IMR-90 (cell line): Measurements from ENCODE around the gene UBR4. TPM values are rescaled to one million over a fixed set of nuclear protein-coding genes. Genes with fewer than 3 reads are reported as not detected.

Source experiments
- ATAC-seq: fragments of 200-7000 bp; cut with Tn5 transposase; 2 replicates; pipeline ENCODE4 v1.9.1; 2020; ENCODE audit warnings: low read depth, mild to moderate bottlenecking, moderate library complexity
- BruUV-seq: library from RNA; stranded (reverse); fragments of 400-500 nt; replicated peaks from 2 replicates; lab custom pipeline; 2021; lab: Mats Ljungman, UMichigan
- CTCF ChIA-PET: fragments of 300-600 bp; formaldehyde crosslinking; extraction: SDS; loops from one replicate; lab custom pipeline; 2021; ENCODE audit warnings: antibody characterized with exemption; lab: Yijun Ruan, JAX
- POLR2A ChIA-PET: fragments of 300-600 bp; sonication (Branson Sonifier 250); formaldehyde crosslinking; loops from one replicate; lab custom pipeline; 2022; ENCODE audit warnings: antibody characterized with exemption; ENCODE audit not compliant: unreplicated experiment; lab: Charles Lee
- DNase-seq: peaks from one replicate; pipeline ENCODE4 v3.0.0; 2013
- H2AFZ ChIP-seq: replicated peaks from 2 replicates; pipeline ENCODE3; 2013; ENCODE audit warnings: low read length, mild to moderate bottlenecking; ENCODE audit not compliant: poor library complexity
- H2AK5ac ChIP-seq: 2 replicates; pipeline ENCODE4 v1.6.1; 2013; ENCODE audit warnings: low read depth, low read length, inconsistent platforms
- H2AK9ac ChIP-seq: replicated peaks from 2 replicates; pipeline ENCODE3; 2013; ENCODE audit warnings: mild to moderate bottlenecking, low read depth, low read length, moderate library complexity; ENCODE audit not compliant: poor library complexity
- H2BK120ac ChIP-seq: 2 replicates; pipeline ENCODE4 v1.6.1; 2013; ENCODE audit warnings: low read depth, low read length, inconsistent platforms
- H2BK15ac ChIP-seq: 3 replicates; pipeline ENCODE4 v1.6.1; 2013; ENCODE audit warnings: low read depth, low read length, inconsistent platforms
- H2BK20ac ChIP-seq: 2 replicates; pipeline ENCODE4 v1.6.1; 2013; ENCODE audit warnings: low read depth, mild to moderate bottlenecking, inconsistent platforms, low read length, moderate library complexity
- H2BK5ac ChIP-seq: 2 replicates; pipeline ENCODE4 v1.6.1; 2013; ENCODE audit warnings: mild to moderate bottlenecking, low read depth, low read length, inconsistent platforms; ENCODE audit not compliant: poor library complexity, severe bottlenecking
- H3K14ac ChIP-seq: replicated peaks from 2 replicates; pipeline ENCODE4 v1.6.1; 2013; ENCODE audit warnings: low read depth, low read length, inconsistent platforms
- H3K18ac ChIP-seq: 2 replicates; pipeline ENCODE4 v1.6.1; 2013; ENCODE audit warnings: low read depth, low read length, control low read depth
- H3K23ac ChIP-seq: 2 replicates; pipeline ENCODE4 v1.6.1; 2013; ENCODE audit warnings: low read depth, low read length, inconsistent platforms
- H3K27ac ChIP-seq: 2 replicates; pipeline ENCODE4 v1.5.1; 2013; ENCODE audit warnings: mild to moderate bottlenecking, control low read depth, low read length; ENCODE audit not compliant: insufficient read depth
- H3K27me3 ChIP-seq: 2 replicates; pipeline ENCODE4 v1.6.1; 2013; ENCODE audit warnings: low read length; ENCODE audit not compliant: control insufficient read depth, insufficient read depth
- H3K36me3 ChIP-seq: 2 replicates; pipeline ENCODE4 v1.6.1; 2013; ENCODE audit warnings: low read length, mixed read lengths; ENCODE audit not compliant: control insufficient read depth, insufficient read depth
- H3K4ac ChIP-seq: 2 replicates; pipeline ENCODE4 v1.6.1; 2013; ENCODE audit warnings: low read depth, low read length, inconsistent platforms
- H3K4me1 ChIP-seq: 2 replicates; pipeline ENCODE4 v1.6.1; 2013; ENCODE audit warnings: low read length, mixed read lengths; ENCODE audit not compliant: control insufficient read depth, insufficient read depth
- H3K4me2 ChIP-seq: 2 replicates; pipeline ENCODE4 v1.6.1; 2013; ENCODE audit warnings: low read depth, mild to moderate bottlenecking, control low read depth, low read length, moderate library complexity
- H3K4me3 ChIP-seq: 2 replicates; pipeline ENCODE4 v1.5.1; 2013; ENCODE audit warnings: low read depth, mild to moderate bottlenecking, control low read depth, low read length, moderate library complexity; ENCODE audit not compliant: insufficient read depth
- H3K56ac ChIP-seq: 2 replicates; pipeline ENCODE4 v1.6.1; 2013; ENCODE audit warnings: low read length, inconsistent platforms; ENCODE audit not compliant: insufficient read depth; ENCODE audit errors: extremely low read depth
- H3K79me1 ChIP-seq, 2 experiments: 2 replicates each; pipeline ENCODE4 v1.6.1; 2013; ENCODE audit warnings: low read length in 2 of 2, inconsistent platforms in 1 of 2, low read depth in 1 of 2
- H3K9ac ChIP-seq: 2 replicates; pipeline ENCODE4 v1.6.1; 2013; ENCODE audit warnings: low read depth, low read length, control low read depth
- H3K9me1 ChIP-seq: 2 replicates; pipeline ENCODE4 v1.6.1; 2013; ENCODE audit warnings: low read length, inconsistent platforms; ENCODE audit not compliant: insufficient read depth
- H3K9me3 ChIP-seq: 2 replicates; pipeline ENCODE4 v1.6.1; 2013; ENCODE audit warnings: low read length; ENCODE audit not compliant: control insufficient read depth, insufficient read depth
- H4K20me1 ChIP-seq: 2 replicates; pipeline ENCODE4 v1.6.1; 2013; ENCODE audit warnings: low read length, inconsistent platforms; ENCODE audit not compliant: insufficient read depth
- H4K5ac ChIP-seq: 2 replicates; pipeline ENCODE4 v1.6.1; 2013; ENCODE audit warnings: mild to moderate bottlenecking, low read depth, low read length, control low read depth
- H4K8ac ChIP-seq, 2 experiments: 2 replicates each; pipeline ENCODE4 v1.6.1; 2013; ENCODE audit warnings: low read depth in 2 of 2, low read length in 2 of 2, control low read depth in 1 of 2, inconsistent platforms in 1 of 2
- H4K91ac ChIP-seq: 2 replicates; pipeline ENCODE4 v1.6.1; 2013; ENCODE audit warnings: low read depth, low read length, inconsistent platforms; ENCODE audit not compliant: insufficient read depth
- RFX5 ChIP-seq: IDR thresholded peaks from 2 replicates; pipeline ENCODE4 v1.8.0; 2012; ENCODE audit warnings: low read depth, mild to moderate bottlenecking, low read length, moderate library complexity
- WGBS, 2 experiments: methylation state at CpG; one replicate each; pipeline versions ENCODE4 v1.1.5 to v1.1.7; 2013; ENCODE audit warnings: missing lambda C conversion rate in 2 of 2; ENCODE audit not compliant: insufficient read length in 1 of 2; ENCODE audit errors: extremely low coverage in 2 of 2; 5-methylcytosine and 5-hydroxymethylcytosine counted together
- dilution Hi-C: fragments of 300-500 bp; cut with HindIII; formaldehyde crosslinking; loops from one replicate; pipeline ENCODE4 v1.14.3; 2018; ENCODE audit warnings: low sequenced_read_pairs; ENCODE audit not compliant: unreplicated experiment
- in situ Hi-C: fragments of 300-500 bp; cut with MboI; formaldehyde crosslinking; loops from 3 replicates; pipeline ENCODE4 v1.14.3; 2019; ENCODE audit warnings: low sequenced_read_pairs, inconsistent platforms, mixed read lengths
- intact Hi-C: fragments of 100-400 bp; cut with micrococcal nuclease; formaldehyde crosslinking; loops from 2 replicates; pipeline ENCODE4 v1.10.0; 2022
- polyA plus RNA-seq, 3 experiments: library from polyadenylated mRNA; depleted of rRNA; stranded (reverse); fragments of >200 nt; gene quantifications; 2 replicates each; pipeline ENCODE4 v1.2.3, GENCODE V29; 2012; ENCODE audit warnings: low replicate concordance in 1 of 3
- total RNA-seq: library from RNA; depleted of rRNA; stranded (reverse); fragments of >200 nt; gene quantifications from 2 replicates; pipeline ENCODE4 v1.2.3, GENCODE V29; 2012

The UBR4 gene
- total and polyA plus RNA-seq, 2 of the 4 experiments (the other 2 are of a cell fraction) = 87.8 to 121 TPM

- no peak for TF ChIP-seq RFX5
- BruUV-seq = no TSS peak
- no peak overlapping the region for H3K4ac ChIP-seq
- H3K4me2 ChIP-seq = no peak overlapping the region
- no peak overlapping the region for H3K56ac ChIP-seq
- peaks cover 27% of the 10 kb centered on the region for H4K20me1 ChIP-seq
- DNase-seq = no peak
- dilution Hi-C loops (no loop called here), intact Hi-C loops (no loop called here), in situ Hi-C loops (no loop called here)
- H2BK120ac ChIP-seq = no peak overlapping the region
- no peak overlapping the region for H4K8ac ChIP-seq
- H4K91ac ChIP-seq = no peak overlapping the region
- peaks cover 9% of the 10 kb centered on the region for H3K9me1 ChIP-seq
- peaks cover 38 to 58% of the 10 kb centered on the region in 2 experiments for H3K79me1 ChIP-seq
- no peaks in the 10 kb centered on the region for H3K27me3 ChIP-seq
- no peak overlapping the region for H3K4me3 ChIP-seq
- no peak overlapping the region for H3K14ac ChIP-seq
- H3K36me3 ChIP-seq = peaks cover 63% of the 10 kb centered on the region
- H3K9me3 ChIP-seq = no peaks in the 10 kb centered on the region
- WGBS, 2 experiments = 40% methylated on average over 1 of the region's 3 CpGs; no CpG with 5 or more reads in 1 of the 2 experiments
- no peak overlapping the region for H2AK9ac ChIP-seq
- CTCF ChIA-PET = no interaction called here
- H3K27ac ChIP-seq = no peak overlapping the region
- no peak overlapping the region for H3K18ac ChIP-seq
- H2BK5ac ChIP-seq = no peak overlapping the region
- ATAC-seq = no peak
- H3K9ac ChIP-seq = no peak overlapping the region
- POLR2A ChIA-PET = no interaction called here
- no peak overlapping the region for H3K23ac ChIP-seq
- no peak overlapping the region for H2AK5ac ChIP-seq
- peaks cover 8% of the 10 kb centered on the region for H3K4me1 ChIP-seq
- no peak overlapping the region for H4K5ac ChIP-seq
- H2BK15ac ChIP-seq = no peak overlapping the region
- no peak overlapping the region for H2BK20ac ChIP-seq
- H2AFZ ChIP-seq = no peak overlapping the region
Measured at GRCh38 chr1:19165501-19165900, 44.6 kb downstream of the UBR4 start.
